Stomach (tissue), 9 donors: ENCODE measurements around the gene MINK1. TPM values are rescaled to one million over a fixed set of nuclear protein-coding genes. Genes with fewer than 3 reads are reported as not detected.
"Not testable (repeated sequence)": the region's sequence is repeated elsewhere in the genome, so short reads cannot be mapped to it uniquely, and the experiment has no call there.

Experiments
- DNase-seq, 2 donors: peaks; one replicate each; pipeline versions ENCODE4 v3.0.0 to v3.0.0-alpha.2; 2013 to 2019
- H3K27ac ChIP-seq, 5 donors: fragments of 200-600 bp in 4 of 5; sonication (generic) in 4 of 5; one replicate each; pipeline ENCODE4 v1.5.1; 2013 to 2019; ENCODE audit warnings: mild to moderate bottlenecking in 1 of 5, moderate library complexity in 1 of 5
- H3K27me3 ChIP-seq, 3 donors: fragments of 200-600 bp; sonication (generic); one replicate each; pipeline ENCODE4 v1.5.1; 2017 to 2019; ENCODE audit warnings: mixed run types in 1 of 3
- H3K36me3 ChIP-seq, 4 donors: fragments of 200-600 bp; sonication (generic); 1 replicate in 3 of 4; 2 replicates in 1 of 4; pipeline ENCODE4 v1.5.1; 2016 to 2019
- H3K4me1 ChIP-seq, 4 donors: fragments of 200-600 bp; sonication (generic); one replicate each; pipeline ENCODE4 v1.5.1; 2016 to 2019
- H3K4me3 ChIP-seq, 4 donors: fragments of 200-600 bp; sonication (generic) in 3 of 4; one replicate each; pipeline ENCODE4 v1.5.1; 2016 to 2019; ENCODE audit warnings: mild to moderate bottlenecking in 1 of 4
- H3K9me3 ChIP-seq, 4 donors: fragments of 200-600 bp; sonication (generic); one replicate each; pipeline ENCODE4 v1.5.1; 2016 to 2019
- CTCF ChIP-seq, 7 experiments: fragments of 450-650 bp in 4 of 7; fragments of 200-600 bp in 3 of 7; sonication (generic) in 3 of 7; IDR thresholded peaks; one replicate each; pipeline ENCODE4 v1.5.1; 2016 to 2019; ENCODE audit warnings: antibody characterized with exemption in 7 of 7, control low read depth in 2 of 7, mild to moderate bottlenecking in 1 of 7
- EP300 ChIP-seq: sonication (generic); formaldehyde crosslinking; IDR thresholded peaks from one replicate; pipeline ENCODE4 v1.6.1; 2017; ENCODE audit warnings: antibody characterized with exemption
- POLR2A ChIP-seq, 4 donors: fragments of 450-650 bp; IDR thresholded peaks; one replicate each; pipeline ENCODE4 v1.6.1; 2016; ENCODE audit warnings: antibody characterized with exemption in 4 of 4, control low read depth in 2 of 4, mild to moderate bottlenecking in 1 of 4, moderate library complexity in 1 of 4
- POLR2AphosphoS5 ChIP-seq, 3 donors: sonication (generic); formaldehyde crosslinking; IDR thresholded peaks; one replicate each; pipeline ENCODE4 v1.6.1; 2016; ENCODE audit warnings: antibody characterized with exemption in 3 of 3
- WGBS, 5 donors: extraction: QIAGEN DNeasy Blood & Tissue Kit in 3 of 5; methylation state at CpG; one replicate each; pipeline versions ENCODE4 v1.1.5 to v1.1.7; 2013 to 2018; 5-methylcytosine and 5-hydroxymethylcytosine counted together
- intact Hi-C: fragments of 100-400 bp; cut with DNase I; formaldehyde crosslinking; loops from one replicate; pipeline ENCODE4 v1.15.1; 2023; ENCODE audit warnings: low total_unique reads
- polyA plus RNA-seq, 3 donors: library from polyadenylated mRNA; stranded (reverse); fragments of 200-250 nt; gene quantifications; one replicate each; pipeline ENCODE4 v1.2.3, GENCODE V29; 2013
- total RNA-seq, 5 donors: library from RNA; depleted of rRNA; stranded (reverse); fragments of >200 nt; gene quantifications; one replicate each; pipeline versions ENCODE4 v1.1.0 to v1.2.3, GENCODE V29; 2014 to 2016
- donor health status: healthy with polysubstance abuse.
- donor health status: Bipolar disorder and iron deficiency.
- donor health status: healthy.

Gene MINK1
- total and polyA plus RNA-seq, 8 donors = 24.6 to 230 (median 49.4) TPM

GRCh38 chr17:4913994-4914393 is 80.9 kb downstream of the MINK1 start:
- H3K27me3 ChIP-seq = no peaks in the 10 kb centered on the region
- H3K4me1 ChIP-seq = peaks cover 5 to 9% (median 8%) of the 10 kb centered on the region in 4 donors
- WGBS, 5 donors = 51 to 78% (median 65%) methylated on average over 1 of the region's 1 CpG
- intact Hi-C loops = loop anchor here (10.0 kb wide), 1 partner anchor 151 kb away; no protein-coding TSS in a partner anchor
- DNase-seq = no peak
- TF ChIP-seq EP300 = no peak
- TF ChIP-seq POLR2AphosphoS5 (IDR thresholded peaks at IDR 0.05) = no peak
- no peak for TF ChIP-seq POLR2A (IDR thresholded peaks at IDR 0.05)
- TF ChIP-seq CTCF (IDR thresholded peaks at IDR 0.05) = no peak
- H3K36me3 ChIP-seq = no peaks in the 10 kb centered on the region
- H3K27ac ChIP-seq = no peak overlapping the region
- H3K4me3 ChIP-seq = no peak overlapping the region
- H3K9me3 ChIP-seq = no peaks in the 10 kb centered on the region

- intact Hi-C loops = loop anchor here (10.0 kb wide), 1 partner anchor 150 kb away; no protein-coding TSS in a partner anchor
- not testable (repeated sequence) for DNase-seq, H3K4me1 ChIP-seq, H3K27ac ChIP-seq, H3K27me3 ChIP-seq, H3K9me3 ChIP-seq, H3K4me3 ChIP-seq, H3K36me3 ChIP-seq
- whole genome bisulfite sequencing, 5 donors = 87 to 96% (median 91%) methylated on average over 4 of the region's 4 CpGs
Observed at GRCh38 chr17:4914551-4914950, 81.4 kb downstream of the MINK1 start.

GRCh38 chr17:4919511-4920047 is 86.4 kb downstream of the MINK1 start:
- Histone ChIP-seq H3K27me3 (no peaks in the 10 kb centered on the region), H3K4me1 (no peaks in the 10 kb centered on the region), H3K4me3 (no peak overlapping the region), H3K27ac (no peak overlapping the region), H3K36me3 (no peaks in the 10 kb centered on the region), H3K9me3 (no peaks in the 10 kb centered on the region)
- 68 to 76% (median 73%) methylated on average over 8 of the region's 8 CpGs for WGBS, 5 donors
- TF ChIP-seq POLR2AphosphoS5 (IDR thresholded peaks at IDR 0.05) = no peak
- TF ChIP-seq CTCF (IDR thresholded peaks at IDR 0.05) = no peak
- TF ChIP-seq EP300 = no peak
- TF ChIP-seq POLR2A (IDR thresholded peaks at IDR 0.05) = no peak
- intact Hi-C loops = loop anchor here (10.0 kb wide), 1 partner anchor 145 kb away; no protein-coding TSS in a partner anchor
- no peak for DNase-seq

GRCh38 chr17:4920351-4921048 is 87.4 kb downstream of the MINK1 start:
- DNase-seq = no peak
- Histone ChIP-seq H3K36me3 (no peaks in the 10 kb centered on the region), H3K4me1 (no peaks in the 10 kb centered on the region), H3K4me3 (no peak overlapping the region), H3K9me3 (no peaks in the 10 kb centered on the region), H3K27me3 (no peaks in the 10 kb centered on the region), H3K27ac (no peak overlapping the region)
- no peak for TF ChIP-seq EP300
- no peak for TF ChIP-seq POLR2AphosphoS5 (IDR thresholded peaks at IDR 0.05)
- TF ChIP-seq POLR2A (IDR thresholded peaks at IDR 0.05) = no peak
- TF ChIP-seq CTCF (IDR thresholded peaks at IDR 0.05) = no peak
- WGBS, 5 donors = 78 to 83% (median 81%) methylated on average over 10 of the region's 10 CpGs
- intact Hi-C loops = no loop called here

GRCh38 chr17:4921320-4921719 is 88.2 kb downstream of the MINK1 start:
- intact Hi-C loops = no loop called here
- no peak overlapping the region for H3K4me3 ChIP-seq
- H3K9me3 ChIP-seq = no peaks in the 10 kb centered on the region
- DNase-seq = no peak
- no peak overlapping the region for H3K27ac ChIP-seq
- no peaks in the 10 kb centered on the region for H3K36me3 ChIP-seq
- no peaks in the 10 kb centered on the region for H3K4me1 ChIP-seq
- 87 to 92% (median 91%) methylated on average over 4 of the region's 4 CpGs for WGBS, 5 donors
- no peaks in the 10 kb centered on the region for H3K27me3 ChIP-seq
- no peak for TF ChIP-seq EP300
- TF ChIP-seq POLR2AphosphoS5 (IDR thresholded peaks at IDR 0.05) = no peak
- TF ChIP-seq POLR2A (IDR thresholded peaks at IDR 0.05) = no peak
- no peak for TF ChIP-seq CTCF (IDR thresholded peaks at IDR 0.05)

- H3K27me3 ChIP-seq, H3K27ac ChIP-seq, H3K36me3 ChIP-seq, H3K4me1 ChIP-seq, H3K4me3 ChIP-seq, DNase-seq, intact Hi-C loops, H3K9me3 ChIP-seq: not testable (repeated sequence)
- 81 to 87% (median 84%) methylated on average over 23 to 24 of the region's 24 CpGs for WGBS, 5 donors
Observed at GRCh38 chr17:4926577-4927335, 93.6 kb downstream of the MINK1 start.
